ENCODE measurements around the gene KRT79. TPM values are rescaled to one million over a fixed set of nuclear protein-coding genes. Genes with fewer than 3 reads are reported as not detected.
A peak's percentile ranks its signal among the peaks of the same experiment; 100 is the strongest.

Gene KRT79
- total RNA-seq, 1 experiment from 2014 or later = not detected

DNA sequence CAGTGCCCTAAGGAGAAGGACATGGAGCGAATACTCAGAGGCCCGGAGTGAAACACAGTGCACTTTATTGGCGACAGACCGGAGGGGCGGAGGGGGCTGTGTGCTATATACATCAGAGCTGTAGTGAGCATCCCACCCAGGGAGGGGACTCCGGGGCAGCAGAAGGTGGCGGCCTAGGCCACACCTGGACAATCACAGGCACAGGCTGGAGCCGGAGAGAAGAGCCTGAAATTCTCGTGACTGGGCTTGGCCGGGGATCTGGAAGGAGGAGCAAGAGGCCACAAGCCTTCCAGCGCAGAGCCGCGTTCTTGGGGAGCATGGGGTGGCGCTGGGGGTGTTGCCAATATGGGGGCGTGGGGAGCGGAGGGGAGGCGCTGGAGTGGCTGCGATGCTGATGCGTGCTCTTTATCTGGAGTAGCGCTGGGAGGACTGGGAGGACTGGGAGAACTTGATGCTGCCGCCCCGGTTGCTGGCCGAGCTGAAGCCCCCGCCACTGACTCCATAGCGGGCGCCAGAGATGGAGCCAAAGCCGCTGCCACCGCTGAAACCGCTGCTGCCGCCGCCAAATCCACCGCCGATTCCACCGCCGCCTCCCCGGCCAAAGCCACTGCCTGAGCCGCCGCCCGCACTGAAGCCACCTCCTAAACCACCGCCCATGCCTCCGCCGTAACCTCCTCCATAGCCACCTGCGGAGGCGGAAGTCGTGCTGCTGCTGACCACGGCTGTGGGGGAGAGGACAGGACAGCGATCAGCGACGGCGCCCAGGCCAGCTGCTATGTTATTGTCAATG, 44.3 kb downstream of the KRT79 start:
- no peaks in the 10 kb centered on the region for H3K36me3 ChIP-seq (ENCODE audit: control insufficient read depth, insufficient read depth, low read length)
- H3K4me1 ChIP-seq (ENCODE audit: control insufficient read depth, insufficient read depth, low read length) = no peaks in the 10 kb centered on the region
- TF ChIP-seq, protein P1, sequence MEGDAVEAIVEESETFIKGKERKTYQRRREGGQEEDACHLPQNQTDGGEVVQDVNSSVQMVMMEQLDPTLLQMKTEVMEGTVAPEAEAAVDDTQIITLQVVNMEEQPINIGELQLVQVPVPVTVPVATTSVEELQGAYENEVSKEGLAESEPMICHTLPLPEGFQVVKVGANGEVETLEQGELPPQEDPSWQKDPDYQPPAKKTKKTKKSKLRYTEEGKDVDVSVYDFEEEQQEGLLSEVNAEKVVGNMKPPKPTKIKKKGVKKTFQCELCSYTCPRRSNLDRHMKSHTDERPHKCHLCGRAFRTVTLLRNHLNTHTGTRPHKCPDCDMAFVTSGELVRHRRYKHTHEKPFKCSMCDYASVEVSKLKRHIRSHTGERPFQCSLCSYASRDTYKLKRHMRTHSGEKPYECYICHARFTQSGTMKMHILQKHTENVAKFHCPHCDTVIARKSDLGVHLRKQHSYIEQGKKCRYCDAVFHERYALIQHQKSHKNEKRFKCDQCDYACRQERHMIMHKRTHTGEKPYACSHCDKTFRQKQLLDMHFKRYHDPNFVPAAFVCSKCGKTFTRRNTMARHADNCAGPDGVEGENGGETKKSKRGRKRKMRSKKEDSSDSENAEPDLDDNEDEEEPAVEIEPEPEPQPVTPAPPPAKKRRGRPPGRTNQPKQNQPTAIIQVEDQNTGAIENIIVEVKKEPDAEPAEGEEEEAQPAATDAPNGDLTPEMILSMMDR (IDR thresholded peaks at IDR 0.05) = no peak
- TF ChIP-seq TCF7L2 (IDR thresholded peaks at IDR 0.05; ENCODE audit: low read depth, low read length) = no peak
- TF ChIP-seq SIN3A (IDR thresholded peaks at IDR 0.05; ENCODE audit: borderline replicate concordance, insufficient read depth, low read depth, low read length) = no peak
- no peak for TF ChIP-seq POLR2AphosphoS5 (IDR thresholded peaks at IDR 0.05; ENCODE audit: low read depth, low read length)
- TF ChIP-seq, protein P2, sequence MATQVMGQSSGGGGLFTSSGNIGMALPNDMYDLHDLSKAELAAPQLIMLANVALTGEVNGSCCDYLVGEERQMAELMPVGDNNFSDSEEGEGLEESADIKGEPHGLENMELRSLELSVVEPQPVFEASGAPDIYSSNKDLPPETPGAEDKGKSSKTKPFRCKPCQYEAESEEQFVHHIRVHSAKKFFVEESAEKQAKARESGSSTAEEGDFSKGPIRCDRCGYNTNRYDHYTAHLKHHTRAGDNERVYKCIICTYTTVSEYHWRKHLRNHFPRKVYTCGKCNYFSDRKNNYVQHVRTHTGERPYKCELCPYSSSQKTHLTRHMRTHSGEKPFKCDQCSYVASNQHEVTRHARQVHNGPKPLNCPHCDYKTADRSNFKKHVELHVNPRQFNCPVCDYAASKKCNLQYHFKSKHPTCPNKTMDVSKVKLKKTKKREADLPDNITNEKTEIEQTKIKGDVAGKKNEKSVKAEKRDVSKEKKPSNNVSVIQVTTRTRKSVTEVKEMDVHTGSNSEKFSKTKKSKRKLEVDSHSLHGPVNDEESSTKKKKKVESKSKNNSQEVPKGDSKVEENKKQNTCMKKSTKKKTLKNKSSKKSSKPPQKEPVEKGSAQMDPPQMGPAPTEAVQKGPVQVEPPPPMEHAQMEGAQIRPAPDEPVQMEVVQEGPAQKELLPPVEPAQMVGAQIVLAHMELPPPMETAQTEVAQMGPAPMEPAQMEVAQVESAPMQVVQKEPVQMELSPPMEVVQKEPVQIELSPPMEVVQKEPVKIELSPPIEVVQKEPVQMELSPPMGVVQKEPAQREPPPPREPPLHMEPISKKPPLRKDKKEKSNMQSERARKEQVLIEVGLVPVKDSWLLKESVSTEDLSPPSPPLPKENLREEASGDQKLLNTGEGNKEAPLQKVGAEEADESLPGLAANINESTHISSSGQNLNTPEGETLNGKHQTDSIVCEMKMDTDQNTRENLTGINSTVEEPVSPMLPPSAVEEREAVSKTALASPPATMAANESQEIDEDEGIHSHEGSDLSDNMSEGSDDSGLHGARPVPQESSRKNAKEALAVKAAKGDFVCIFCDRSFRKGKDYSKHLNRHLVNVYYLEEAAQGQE (IDR thresholded peaks at IDR 0.05; ENCODE audit: insufficient read depth in 1 of 2, low read depth in 2 of 2, low read length in 1 of 2) = no peak
- H3K9me3 ChIP-seq (ENCODE audit: control insufficient read depth, insufficient read depth, low read depth, low read length) = no peaks in the 10 kb centered on the region
- ChIA-PET CTCF (interaction anchor here (0.7 kb wide), 1 partner anchor 80 kb away, joined by 3 read pairs; no protein-coding TSS in a partner anchor), POLR2A (no interaction called here)
- no peak overlapping the region for H3K27ac ChIP-seq (ENCODE audit: low read length)
- peak; percentile 59; the same call in 1 of the 2 replicates for ATAC-seq
- H3K4me3 ChIP-seq (ENCODE audit: low read depth in 2 of 2, low read length in 2 of 2) = no peak overlapping the region
- H3K27me3 ChIP-seq (ENCODE audit: control insufficient read depth, insufficient read depth, low read length) = peaks cover 5% of the 10 kb centered on the region
- BruUV-seq (replicated peaks) = no TSS peak
- no peak for DNase-seq (ENCODE audit: low read depth, low spot score)
- in situ Hi-C loops (cut with HindIII; ENCODE audit: low pct_unique_long_range_greater_than_20kb, low sequenced_read_pairs) (no loop called here), intact Hi-C loops (cut with micrococcal nuclease; ENCODE audit: unreplicated experiment) (no loop called here)

DNA sequence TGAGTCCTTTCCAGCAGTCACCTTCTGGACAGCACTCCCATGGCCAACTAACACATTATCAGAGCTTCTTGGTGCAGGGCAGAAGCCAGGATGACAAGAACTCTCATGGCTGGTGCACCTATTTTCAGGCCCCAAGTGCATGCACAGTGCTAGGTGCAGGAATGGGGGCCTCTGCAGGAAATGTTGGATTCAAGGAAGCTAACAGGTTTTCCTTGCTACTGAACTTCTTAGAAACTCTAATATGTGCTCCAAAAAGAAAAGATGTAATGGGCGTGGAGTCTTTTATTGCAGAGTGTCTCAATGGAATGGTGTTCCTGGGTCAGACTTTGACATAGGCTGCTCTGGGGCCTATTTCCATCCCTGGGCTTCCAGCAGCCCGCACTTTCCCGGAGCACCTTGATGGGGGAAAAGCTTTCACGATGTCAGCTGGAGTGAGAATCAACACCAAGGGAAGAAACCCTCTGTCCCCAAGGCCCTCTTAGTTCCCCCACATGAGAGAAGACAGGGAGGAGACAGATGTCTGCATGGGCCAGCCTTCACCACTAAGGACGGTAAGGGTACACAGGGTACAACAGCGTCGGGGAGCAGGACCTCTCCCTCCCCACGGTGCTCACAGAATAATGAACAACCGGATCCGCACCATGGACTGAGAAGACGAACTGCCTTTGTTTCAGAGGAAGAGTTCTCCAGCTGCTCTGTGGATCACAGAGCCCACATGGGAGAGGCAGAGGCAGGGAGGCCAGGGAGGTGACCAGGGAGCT, 45.1 kb downstream of the KRT79 start:
- Histone ChIP-seq H3K9me3 (ENCODE audit: control insufficient read depth, insufficient read depth, low read depth, low read length) (no peaks in the 10 kb centered on the region), H3K4me1 (ENCODE audit: control insufficient read depth, insufficient read depth, low read length) (no peaks in the 10 kb centered on the region), H3K27me3 (ENCODE audit: control insufficient read depth, insufficient read depth, low read length) (peaks cover 7% of the 10 kb centered on the region), H3K27ac (ENCODE audit: low read length) (no peak overlapping the region), H3K36me3 (ENCODE audit: control insufficient read depth, insufficient read depth, low read length) (no peaks in the 10 kb centered on the region), H3K4me3 (ENCODE audit: low read depth in 2 of 2, low read length in 2 of 2) (no peak overlapping the region)
- ATAC-seq (no peak; the same call in 1 of the 2 replicates), DNase-seq (ENCODE audit: low read depth, low spot score) (no peak)
- no TSS peak for BruUV-seq (replicated peaks)
- intact Hi-C loops (cut with micrococcal nuclease; ENCODE audit: unreplicated experiment) (no loop called here), in situ Hi-C loops (cut with HindIII; ENCODE audit: low pct_unique_long_range_greater_than_20kb, low sequenced_read_pairs) (no loop called here)
- no peak for TF ChIP-seq POLR2AphosphoS5 (IDR thresholded peaks at IDR 0.05; ENCODE audit: low read depth, low read length)
- no peak for TF ChIP-seq SIN3A (IDR thresholded peaks at IDR 0.05; ENCODE audit: borderline replicate concordance, insufficient read depth, low read depth, low read length)
- TF ChIP-seq TCF7L2 (IDR thresholded peaks at IDR 0.05; ENCODE audit: low read depth, low read length) = no peak
- TF ChIP-seq, protein P2 (IDR thresholded peaks at IDR 0.05; ENCODE audit: insufficient read depth in 1 of 2, low read depth in 2 of 2, low read length in 1 of 2) = no peak
- TF ChIP-seq, protein P1 (IDR thresholded peaks at IDR 0.05) = no peak
- POLR2A ChIA-PET = no interaction called here
- CTCF ChIA-PET = interaction anchor here (0.5 to 0.7 kb wide), 3 partner anchors 81 to 209 kb away, joined by 3 to 5 read pairs (median 3); no protein-coding TSS in a partner anchor

Measured in Panc1 (cell line).